HepG2 (cell line): ENCODE results near the gene CALD1. TPM values are rescaled to one million over a fixed set of nuclear protein-coding genes. Genes with fewer than 3 reads are reported as not detected.

Experiments
- CBX1 ChIP-seq: IDR thresholded peaks from one replicate; pipeline ENCODE4 v1.6.1; 2016; ENCODE audit warnings: antibody characterized with exemption, low read depth
- FOXK1 ChIP-seq: sonication (generic); formaldehyde crosslinking; IDR thresholded peaks from 2 replicates; pipeline ENCODE4 v1.4.0; 2020; ENCODE audit warnings: low read depth, missing genetic modification reagents, borderline replicate concordance
- JUNB ChIP-seq: sonication (generic); formaldehyde crosslinking; IDR thresholded peaks from 2 replicates; pipeline ENCODE4 v1.8.0; 2022; ENCODE audit warnings: missing genetic modification reagents, mild to moderate bottlenecking, borderline replicate concordance
- KDM5B ChIP-seq: sonication (generic); formaldehyde crosslinking; IDR thresholded peaks from 2 replicates; pipeline ENCODE4 v1.4.0; 2020; ENCODE audit warnings: missing genetic modification reagents, mild to moderate bottlenecking, borderline replicate concordance
- NR2F2 ChIP-seq: IDR thresholded peaks from 2 replicates; pipeline ENCODE4 v1.6.1; 2012; ENCODE audit warnings: low read depth, inconsistent platforms, borderline replicate concordance
- PLRG1 ChIP-seq: fragments of 450-650 bp; conservative IDR thresholded peaks from 2 replicates; pipeline ENCODE4 v1.6.1; 2016
- SMARCC2 ChIP-seq: fragments of 450-650 bp; IDR thresholded peaks from 2 replicates; pipeline ENCODE4 v1.6.1; 2017; ENCODE audit warnings: antibody characterized with exemption, mild to moderate bottlenecking
- SNRNP70 ChIP-seq: fragments of 200-400 bp; formaldehyde crosslinking; IDR thresholded peaks from 2 replicates; pipeline ENCODE4 v1.6.1; 2017; ENCODE audit warnings: mild to moderate bottlenecking, low read depth, low read length, moderate library complexity
- TFDP2 ChIP-seq: sonication (generic); formaldehyde crosslinking; IDR thresholded peaks from 2 replicates; pipeline ENCODE4 v1.4.0; 2020; ENCODE audit warnings: missing genetic modification reagents
- ZBTB20 ChIP-seq: sonication (generic); formaldehyde crosslinking; IDR thresholded peaks from 2 replicates; pipeline ENCODE4 v1.8.1; 2023; ENCODE audit warnings: missing genetic modification reagents, low read depth, mild to moderate bottlenecking, borderline replicate concordance
- ZBTB40 ChIP-seq, 2 experiments: fragments of 450-650 bp in 1 of 2; sonication (generic) in 1 of 2; formaldehyde crosslinking in 1 of 2; IDR thresholded peaks; 2 replicates each; pipeline versions ENCODE4 v1.6.1 to v1.8.0; 2016 to 2022; ENCODE audit warnings: antibody characterized with exemption in 1 of 2, mild to moderate bottlenecking in 1 of 2, missing genetic modification reagents in 1 of 2
- ZHX1 ChIP-seq: sonication (generic); formaldehyde crosslinking; IDR thresholded peaks from 2 replicates; pipeline ENCODE4 v1.8.1; 2022; ENCODE audit warnings: low read depth, mild to moderate bottlenecking, missing genetic modification reagents
- ZNF451 ChIP-seq: sonication (generic); formaldehyde crosslinking; IDR thresholded peaks from 2 replicates; pipeline ENCODE4 v1.5.0; 2020; ENCODE audit warnings: mild to moderate bottlenecking, missing genetic modification reagents
- ZNF749 ChIP-seq: sonication (generic); formaldehyde crosslinking; IDR thresholded peaks from 2 replicates; pipeline ENCODE4 v1.8.0; 2022; ENCODE audit warnings: mild to moderate bottlenecking, missing genetic modification reagents, moderate library complexity, borderline replicate concordance
- ZSCAN20 ChIP-seq: sonication (generic); formaldehyde crosslinking; IDR thresholded peaks from 2 replicates; pipeline ENCODE4 v1.4.0; 2020; ENCODE audit warnings: missing genetic modification reagents, mild to moderate bottlenecking, borderline replicate concordance
- polyA plus RNA-seq, 8 experiments: library from polyadenylated mRNA; depleted of rRNA in 3 of 8; stranded (reverse) in 7 of 8; unstranded in 1 of 8; fragments of >200 nt; fragmentation: Illumina TruSeq in 4 of 8; extraction: Trizol in 4 of 8; gene quantifications; 2 replicates each; pipeline versions ENCODE4 v1.2.1 to v1.2.3, GENCODE V29; 2011 to 2016; ENCODE audit warnings: low read depth in 4 of 8, missing spikeins in 1 of 8, mixed read lengths in 1 of 8; ENCODE audit not compliant: insufficient read depth in 1 of 8
- total RNA-seq, 5 experiments: library from RNA; depleted of rRNA; stranded (reverse); fragments of >200 nt; fragmentation: Illumina TruSeq; extraction: Trizol; gene quantifications; 2 replicates each; pipeline ENCODE4 v1.2.3, GENCODE V29; 2016; ENCODE audit warnings: low read depth in 1 of 5

CALD1 gene
- total and polyA plus RNA-seq, 2 of the 13 experiments (the other 11 are each of a cell fraction or from before 2014, with no cell fraction given): 53.0 to 112 TPM

- TF ChIP-seq ZBTB40 (IDR thresholded peaks at IDR 0.05) (no peak), ZBTB40 (CRISPR knock-in tag; IDR thresholded peaks at IDR 0.05) (no peak; the same call in 1 of the 2 replicates), ZSCAN20 (CRISPR knock-in tag) (no peak), SNRNP70 (no peak), FOXK1 (CRISPR knock-in tag) (peak; percentile 68; the same call in 1 of the 2 replicates), ZHX1 (0 out of 2 replicates have a peak, but pooled peaks have one; percentile 56), SMARCC2 (peak; percentile 74; the same call in 1 of the 2 replicates), ZNF749 (CRISPR knock-in tag) (peak; percentile 48; the same call in 1 of the 2 replicates), KDM5B (no peak), ZNF451 (CRISPR knock-in tag) (no peak; the same call in 1 of the 2 replicates), ZBTB20 (CRISPR knock-in tag) (no peak), TFDP2 (no peak), NR2F2 (peak; percentile 100), JUNB (CRISPR knock-in tag) (no peak; the same call in 1 of the 2 replicates), CBX1 (no peak), PLRG1 (no peak)
Measured at GRCh38 chr7:134997214-134997885, 217.9 kb downstream of the CALD1 start (continued).
